Choroid plexus epithelial cell (primary cell): ENCODE measurements around the gene UBE2I.
A peak's percentile ranks its signal among the peaks of the same experiment; 100 is the strongest.

Experiments
- DNase-seq: peaks from one replicate; pipeline ENCODE4 v3.0.0-alpha.2; 2010; ENCODE audit warnings: low read depth
- H3K4me3 ChIP-seq: 2 replicates; pipeline ENCODE4 v1.5.1; 2011; ENCODE audit warnings: low read depth, mild to moderate bottlenecking, control low read depth, low read length, moderate library complexity
- TF ChIP-seq, protein P1 (sequence below): conservative IDR thresholded peaks from 2 replicates; pipeline ENCODE4 v1.5.1; 2011; ENCODE audit warnings: low read depth, mild to moderate bottlenecking, control low read depth, inconsistent platforms, low read length, moderate library complexity

Gene UBE2I

DNA sequence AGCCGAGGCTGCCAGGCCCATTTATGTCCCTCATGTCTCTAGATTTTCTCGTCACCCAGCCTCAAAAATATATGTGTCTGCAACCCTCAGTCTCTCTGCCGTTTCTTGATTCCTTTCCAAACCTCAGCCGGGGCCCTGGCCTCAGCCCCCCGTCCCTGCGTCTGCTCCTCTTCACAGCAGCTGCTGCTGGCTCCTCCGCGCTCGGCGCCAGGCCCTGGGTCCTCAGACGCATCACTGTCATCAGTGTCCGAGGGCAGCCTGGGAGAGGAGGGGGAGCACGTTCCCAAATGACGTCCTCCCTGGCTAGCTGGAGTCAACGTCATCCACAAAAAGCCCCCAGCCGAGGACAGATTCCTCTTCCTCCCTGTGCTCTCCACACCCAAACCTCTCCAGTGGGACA, 39.9 kb downstream of the UBE2I start:
- TF ChIP-seq, protein P1, sequence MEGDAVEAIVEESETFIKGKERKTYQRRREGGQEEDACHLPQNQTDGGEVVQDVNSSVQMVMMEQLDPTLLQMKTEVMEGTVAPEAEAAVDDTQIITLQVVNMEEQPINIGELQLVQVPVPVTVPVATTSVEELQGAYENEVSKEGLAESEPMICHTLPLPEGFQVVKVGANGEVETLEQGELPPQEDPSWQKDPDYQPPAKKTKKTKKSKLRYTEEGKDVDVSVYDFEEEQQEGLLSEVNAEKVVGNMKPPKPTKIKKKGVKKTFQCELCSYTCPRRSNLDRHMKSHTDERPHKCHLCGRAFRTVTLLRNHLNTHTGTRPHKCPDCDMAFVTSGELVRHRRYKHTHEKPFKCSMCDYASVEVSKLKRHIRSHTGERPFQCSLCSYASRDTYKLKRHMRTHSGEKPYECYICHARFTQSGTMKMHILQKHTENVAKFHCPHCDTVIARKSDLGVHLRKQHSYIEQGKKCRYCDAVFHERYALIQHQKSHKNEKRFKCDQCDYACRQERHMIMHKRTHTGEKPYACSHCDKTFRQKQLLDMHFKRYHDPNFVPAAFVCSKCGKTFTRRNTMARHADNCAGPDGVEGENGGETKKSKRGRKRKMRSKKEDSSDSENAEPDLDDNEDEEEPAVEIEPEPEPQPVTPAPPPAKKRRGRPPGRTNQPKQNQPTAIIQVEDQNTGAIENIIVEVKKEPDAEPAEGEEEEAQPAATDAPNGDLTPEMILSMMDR = no peak
- no peak overlapping the region for H3K4me3 ChIP-seq
- no peak for DNase-seq

DNA sequence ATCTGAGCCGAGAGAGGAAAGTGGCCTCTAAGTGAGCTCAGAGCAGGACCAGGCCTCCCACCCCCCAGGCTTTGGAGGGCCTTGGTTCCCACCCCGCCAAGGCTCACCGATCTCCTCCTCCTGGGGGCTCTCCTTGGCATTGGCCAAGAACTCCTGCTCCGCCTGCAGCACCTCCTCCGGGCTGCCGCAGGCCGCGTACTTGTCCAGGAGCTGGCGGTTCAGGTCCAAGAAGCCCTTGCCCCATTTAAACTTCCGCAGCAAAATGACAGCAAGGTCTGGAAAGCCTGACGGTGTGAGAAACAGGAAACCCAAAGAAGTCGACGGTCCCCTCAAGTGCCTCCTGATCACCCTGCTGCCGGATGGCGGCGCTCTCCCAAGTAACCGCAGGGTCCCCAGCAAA, 40.5 kb downstream of the UBE2I start:
- H3K4me3 ChIP-seq = no peak overlapping the region
- TF ChIP-seq, protein P1 = no peak
- no peak for DNase-seq

DNA sequence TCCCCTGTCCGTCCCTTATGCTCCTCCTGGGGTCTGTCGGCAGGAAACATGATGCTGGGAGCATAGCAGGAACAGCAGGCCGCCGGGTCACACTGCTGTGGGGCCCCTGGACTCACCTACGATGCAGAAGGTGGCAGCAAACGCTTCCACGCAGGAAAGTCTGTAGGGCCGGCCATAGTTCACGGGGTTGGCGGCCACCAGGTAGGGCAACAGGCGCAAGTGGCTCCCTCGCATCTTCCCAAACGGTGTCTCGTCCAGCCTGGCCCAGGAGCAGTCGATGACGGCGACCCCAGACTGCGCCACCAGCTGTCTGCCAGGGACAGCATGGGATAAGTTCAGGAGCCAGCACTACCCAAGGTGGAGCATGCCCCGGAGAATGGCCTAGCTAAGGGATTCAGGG, 41.3 kb downstream of the UBE2I start:
- H3K4me3 ChIP-seq = peak overlapping the region; percentile 89
- TF ChIP-seq, protein P1 = no peak
- no peak for DNase-seq

DNA sequence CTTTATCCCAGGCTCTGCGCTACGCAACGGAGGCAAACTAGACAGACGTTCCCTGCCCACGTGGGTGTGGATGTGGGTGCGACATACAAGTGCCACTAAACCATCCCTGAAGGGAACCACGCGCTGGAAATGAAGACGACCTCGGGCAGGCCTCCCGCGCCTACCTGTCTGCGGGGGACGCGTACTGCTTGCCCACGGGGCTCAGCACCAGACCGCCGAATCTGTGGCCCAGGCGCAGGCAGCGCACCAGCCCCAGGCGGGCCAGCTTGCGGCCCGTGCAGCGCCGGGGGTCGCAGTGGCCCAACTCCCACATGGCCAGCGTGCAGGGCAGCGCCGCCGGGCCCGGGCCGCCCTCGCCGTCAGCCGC, 41.8 kb downstream of the UBE2I start:
- TF ChIP-seq, protein P1 = no peak
- H3K4me3 ChIP-seq = peak overlapping the region; percentile 89
- no peak for DNase-seq

DNA sequence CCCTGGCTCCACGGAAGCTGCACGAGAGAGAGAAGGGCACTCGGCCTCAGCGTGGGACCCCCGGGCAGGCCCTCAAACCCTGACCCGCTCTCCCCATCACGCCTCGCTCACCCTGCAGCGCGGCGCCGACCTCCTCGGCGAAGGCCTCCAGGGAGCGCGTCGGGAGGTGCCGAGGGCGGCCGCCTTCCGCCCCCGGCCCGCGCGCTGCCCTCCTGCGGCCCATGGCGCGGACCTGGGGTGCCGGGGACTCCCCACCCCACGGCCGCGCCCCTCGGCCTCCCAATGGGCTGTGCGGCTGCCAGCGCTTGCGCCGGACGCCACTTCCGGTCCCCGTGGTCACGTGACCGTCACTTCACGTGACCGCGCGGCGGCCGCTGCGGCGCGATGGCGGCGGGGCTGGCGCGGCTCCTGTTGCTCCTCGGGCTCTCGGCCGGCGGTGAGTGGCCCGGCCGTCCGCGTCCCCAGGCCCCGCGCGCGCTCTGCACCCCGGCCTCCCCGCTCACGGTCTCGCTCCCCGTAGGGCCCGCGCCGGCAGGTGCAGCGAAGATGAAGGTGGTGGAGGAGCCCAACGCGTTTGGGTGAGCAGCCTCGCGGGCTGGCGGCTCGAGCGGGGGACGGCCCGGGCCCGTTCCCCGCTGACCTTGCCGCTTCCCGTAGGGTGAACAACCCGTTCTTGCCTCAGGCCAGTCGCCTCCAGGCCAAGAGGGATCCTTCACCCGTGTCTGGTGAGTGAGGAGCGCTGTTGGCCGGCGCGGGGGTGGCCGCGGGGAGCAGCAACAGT, 42.3 kb downstream of the UBE2I start, which contains the start of the genes GNPTG and TSR3:
Gene GNPTG (plus strand): TSS at position 350 of the 781 bp plus-strand sequence. CDS start 35 bp downstream, at position 385.
Gene TSR3 (minus strand): TSS at position 297 of the 781 bp plus-strand sequence. CDS start 74 bp downstream, at position 223.
- DNase-seq = peak; percentile 94
- TF ChIP-seq, protein P1 = no peak
- H3K4me3 ChIP-seq = peak within 1 kb of the TSS; percentile 89

DNA sequence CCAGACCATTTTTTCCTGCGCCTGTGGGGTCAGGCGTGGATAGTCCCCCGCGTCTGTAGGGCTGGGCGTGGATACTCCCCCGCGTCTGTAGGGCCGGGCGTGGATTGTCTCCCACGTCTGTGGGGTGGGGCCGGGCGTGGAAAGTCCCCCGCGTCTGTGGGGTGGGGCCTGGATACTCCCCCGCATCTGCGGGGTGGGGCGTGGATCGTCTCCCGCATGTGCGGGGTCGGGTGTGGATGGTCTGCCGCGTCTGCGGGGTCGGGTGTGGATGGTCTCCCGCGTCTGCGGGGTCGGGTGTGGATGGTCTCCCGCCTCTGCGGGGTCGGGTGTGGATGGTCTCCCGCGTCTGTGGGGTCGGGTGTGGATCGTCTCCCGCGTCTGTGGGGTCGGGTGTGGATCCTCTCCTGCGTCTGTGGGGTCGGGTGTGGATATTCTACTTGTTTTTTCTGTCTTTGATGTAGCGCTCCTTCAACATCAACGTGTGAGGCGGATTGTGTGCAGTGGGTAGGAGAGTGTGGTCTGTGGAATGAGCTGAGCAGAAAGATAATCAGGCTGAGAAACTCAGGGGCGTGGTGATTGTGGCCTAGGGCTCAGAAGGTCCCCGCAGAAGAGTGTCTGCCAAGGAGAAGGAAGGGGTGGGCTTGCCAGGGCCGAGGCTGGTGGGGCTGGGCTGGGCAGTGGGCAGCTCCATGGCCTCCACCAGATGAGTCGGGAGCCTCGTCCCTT, 45.5 kb downstream of the UBE2I start:
- TF ChIP-seq, protein P1 = no peak
- no peak overlapping the region for H3K4me3 ChIP-seq
- no peak for DNase-seq
